CMK (cell line): ENCODE data around the gene HOXA2.

Source experiments
- DNase-seq: peaks from one replicate; pipeline ENCODE4 v3.0.0-alpha.2; 2010; ENCODE audit warnings: low read depth

The HOXA2 gene

GRCh38 chr7:27111751-27112277 lies 9.3 kb upstream of the HOXA2 start:
- no peak for DNase-seq

- DNase-seq, result no peak
Measured at GRCh38 chr7:27111042-27111750, 8.7 kb upstream of the HOXA2 start.

- no peak for DNase-seq
Measured at GRCh38 chr7:27110186-27111031, 7.9 kb upstream of the HOXA2 start.

- DNase-seq, result no peak
Measured at GRCh38 chr7:27109466-27110185, 7.1 kb upstream of the HOXA2 start.

- no peak for DNase-seq
Measured at GRCh38 chr7:27108390-27109127, 6.1 kb upstream of the HOXA2 start.

- DNase-seq, result no peak
Measured at GRCh38 chr7:27107391-27108381, 5.2 kb upstream of the HOXA2 start.

- DNase-seq, result no peak
Measured at GRCh38 chr7:27106901-27107240, 4.4 kb upstream of the HOXA2 start.

- no peak for DNase-seq
Measured at GRCh38 chr7:27106181-27106900, 3.9 kb upstream of the HOXA2 start.

- no peak for DNase-seq
Measured at GRCh38 chr7:27105301-27106031, 3.0 kb upstream of the HOXA2 start.

- no peak for DNase-seq
Measured at GRCh38 chr7:27104341-27105058, 2.0 kb upstream of the HOXA2 start.

GRCh38 chr7:27103489-27104226 lies 1.2 kb upstream of the HOXA2 start:
- DNase-seq, result no peak

- no peak for DNase-seq
Measured at GRCh38 chr7:27101957-27102580, 414 bp downstream of the HOXA2 start.

GRCh38 chr7:27101171-27101956 lies 1.1 kb downstream of the HOXA2 start:
- no peak for DNase-seq

- no peak for DNase-seq
Measured at GRCh38 chr7:27100694-27101170, 1.8 kb downstream of the HOXA2 start.

GRCh38 chr7:27099453-27100370 lies 2.8 kb downstream of the HOXA2 start:
- DNase-seq, result no peak
